MCF 10A (cell line): ENCODE results near the gene POC1B. TPM values are rescaled to one million over a fixed set of nuclear protein-coding genes. Genes with fewer than 3 reads are reported as not detected.
A peak's percentile ranks its signal among the peaks of the same experiment; 100 is the strongest.

Source experiments
- Bru-seq: library from RNA; stranded (reverse); fragments of 400-500 nt; gene quantifications from one replicate; lab custom pipeline; 2021; lab: Mats Ljungman, UMichigan
- BruChase-seq, 2 experiments: library from RNA; stranded (reverse); fragments of 400-500 nt; gene quantifications; one replicate each; lab custom pipeline; 2021; lab: Mats Ljungman, UMichigan
- BruUV-seq: library from RNA; stranded (reverse); fragments of 400-500 nt; replicated peaks from 2 replicates; lab custom pipeline; 2021; lab: Mats Ljungman, UMichigan
- CTCF ChIA-PET: fragments of 300-600 bp; sonication (Branson Sonifier 250); formaldehyde crosslinking; extraction: SDS; loops from one replicate; lab custom pipeline; 2021; ENCODE audit warnings: antibody characterized with exemption, inconsistent platforms; lab: Yijun Ruan, JAX
- POLR2A ChIA-PET: fragments of 300-600, 350-650 bp; sonication (Branson Sonifier 250); formaldehyde crosslinking; extraction: SDS; loops from one replicate; lab custom pipeline; 2020; ENCODE audit warnings: antibody characterized with exemption, inconsistent platforms; lab: Yijun Ruan, JAX
- DNase-seq: peaks from one replicate; pipeline ENCODE4 v3.0.0-alpha.2; 2018; ENCODE audit not compliant: unreplicated experiment
- H3K27ac Mint-ChIP-seq: one replicate; pipeline ENCODE4 v1.8.0; 2022; ENCODE audit warnings: mild to moderate bottlenecking, low read depth, mixed read lengths; ENCODE audit not compliant: unreplicated experiment
- H3K27me3 Mint-ChIP-seq: one replicate; pipeline ENCODE4 v1.8.0; 2022; ENCODE audit warnings: mixed read lengths; ENCODE audit not compliant: insufficient read depth, unreplicated experiment
- H3K36me3 Mint-ChIP-seq: one replicate; pipeline ENCODE4 v1.8.0; 2022; ENCODE audit warnings: mild to moderate bottlenecking, moderate library complexity, mixed read lengths; ENCODE audit not compliant: insufficient read depth, unreplicated experiment
- H3K4me1 Mint-ChIP-seq: one replicate; pipeline ENCODE4 v1.8.0; 2022; ENCODE audit warnings: mixed read lengths; ENCODE audit not compliant: insufficient read depth, unreplicated experiment
- H3K4me3 Mint-ChIP-seq: one replicate; pipeline ENCODE4 v1.8.0; 2022; ENCODE audit warnings: mild to moderate bottlenecking, moderate library complexity, mixed read lengths; ENCODE audit not compliant: unreplicated experiment
- H3K9me3 Mint-ChIP-seq: one replicate; pipeline ENCODE4 v1.8.0; 2022; ENCODE audit warnings: mixed read lengths; ENCODE audit not compliant: unreplicated experiment
- intact Hi-C: fragments of 100-400 bp; cut with micrococcal nuclease; formaldehyde crosslinking; loops from 2 replicates; pipeline ENCODE4 v1.14.1; 2022
- long read RNA-seq: library from polyadenylated mRNA; stranded (forward); transcript quantifications from one replicate; pipeline ENCODE4 v2.0.0, GENCODE V29; 2022
- total RNA-seq: library from RNA; stranded (reverse); gene quantifications from 2 replicates; pipeline ENCODE4 v1.2.3, GENCODE V29; 2022
- TF ChIP-seq, protein P1 (sequence below): fragments of 200-600 bp; IDR thresholded peaks from one replicate; pipeline ENCODE4 v1.8.0; 2022; ENCODE audit warnings: antibody characterized with exemption, mild to moderate bottlenecking; ENCODE audit not compliant: unreplicated experiment

The POC1B gene
- total RNA-seq (13.4 and 14.8 TPM in 2 replicates), Bru-seq, nascent RNA (percentile 66 among the genes with signal in this experiment), BruChase-seq, experiment 1, labeled RNA remaining after a 6-hour chase (percentile 64 among the genes with signal in this experiment), BruChase-seq, experiment 2, labeled RNA remaining after a 2-hour chase (percentile 70 among the genes with signal in this experiment)
- long read RNA-seq, transcript POC1B-201 (12 exons, 3,001 nt) = major isoform, 7 of 28 reads
- long read RNA-seq, partial matches to known transcripts = 2 of 28 reads
- long read RNA-seq, other reads (novel, unspliced or antisense) = 16 of 28 reads

GRCh38 chr12:89525824-89526770, at the start of gene POC1B:
Gene POC1B (minus strand): TSS chr12:89526047. CDS start chr12:89525895, 152 bp downstream.
- peaks cover 29% of the 10 kb centered on the region for H3K4me1 Mint-ChIP-seq

DNA sequence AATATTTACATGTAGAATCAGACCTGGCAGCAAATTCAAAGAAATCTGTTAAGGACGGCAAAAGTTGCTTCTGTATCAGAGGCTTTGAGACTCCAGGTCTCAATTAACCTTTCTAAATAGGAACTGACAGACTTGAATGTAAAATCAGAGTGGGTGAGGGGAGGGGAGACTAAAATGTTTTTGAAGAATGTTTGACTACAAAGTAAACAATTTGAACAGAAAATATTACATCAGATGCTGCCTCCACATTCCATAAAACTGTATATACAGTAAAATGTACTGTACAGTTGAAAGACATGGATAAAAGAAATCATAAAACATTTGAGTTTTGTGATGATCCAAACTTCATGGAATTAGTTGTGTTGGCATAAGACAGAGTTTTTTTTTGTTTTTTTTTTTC, 49.5 kb upstream of the POC1B start:
- intact Hi-C loops = no loop called here
- Mint-ChIP-seq H3K4me3 (no peak overlapping the region), H3K27ac (no peak overlapping the region), H3K27me3 (no peaks in the 10 kb centered on the region), H3K36me3 (peaks cover under 1% of the 10 kb centered on the region), H3K9me3 (no peaks in the 10 kb centered on the region), H3K4me1 (peaks cover 18% of the 10 kb centered on the region)
- DNase-seq = no peak
- ChIA-PET CTCF (interaction anchor here (0.7 kb wide), 1 partner anchor 37 kb away, joined by 3 read pairs; no protein-coding TSS in a partner anchor), POLR2A (no interaction called here)
- BruUV-seq = no TSS peak
- TF ChIP-seq, protein P1, sequence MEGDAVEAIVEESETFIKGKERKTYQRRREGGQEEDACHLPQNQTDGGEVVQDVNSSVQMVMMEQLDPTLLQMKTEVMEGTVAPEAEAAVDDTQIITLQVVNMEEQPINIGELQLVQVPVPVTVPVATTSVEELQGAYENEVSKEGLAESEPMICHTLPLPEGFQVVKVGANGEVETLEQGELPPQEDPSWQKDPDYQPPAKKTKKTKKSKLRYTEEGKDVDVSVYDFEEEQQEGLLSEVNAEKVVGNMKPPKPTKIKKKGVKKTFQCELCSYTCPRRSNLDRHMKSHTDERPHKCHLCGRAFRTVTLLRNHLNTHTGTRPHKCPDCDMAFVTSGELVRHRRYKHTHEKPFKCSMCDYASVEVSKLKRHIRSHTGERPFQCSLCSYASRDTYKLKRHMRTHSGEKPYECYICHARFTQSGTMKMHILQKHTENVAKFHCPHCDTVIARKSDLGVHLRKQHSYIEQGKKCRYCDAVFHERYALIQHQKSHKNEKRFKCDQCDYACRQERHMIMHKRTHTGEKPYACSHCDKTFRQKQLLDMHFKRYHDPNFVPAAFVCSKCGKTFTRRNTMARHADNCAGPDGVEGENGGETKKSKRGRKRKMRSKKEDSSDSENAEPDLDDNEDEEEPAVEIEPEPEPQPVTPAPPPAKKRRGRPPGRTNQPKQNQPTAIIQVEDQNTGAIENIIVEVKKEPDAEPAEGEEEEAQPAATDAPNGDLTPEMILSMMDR = no peak

More at GRCh38 chr12:89525824-89526770, at the start of gene POC1B:
- no peaks in the 10 kb centered on the region for H3K27me3 Mint-ChIP-seq
- TF ChIP-seq, protein P1 = no peak
- H3K36me3 Mint-ChIP-seq = peaks cover 7% of the 10 kb centered on the region
- TSS peak; percentile 29 for BruUV-seq
- POLR2A ChIA-PET = interaction anchor here (0.5 to 3.1 kb wide), 14 partner anchors 13 to 1415 kb away, joined by 3 to 19 read pairs (median 4); partner anchors contain the start of genes DUSP6 and KITLG
- DNase-seq = peak; percentile 78
- H3K4me3 Mint-ChIP-seq = peak within 1 kb of the TSS; percentile 99
- peak within 1 kb of the TSS; percentile 79 for H3K27ac Mint-ChIP-seq
- intact Hi-C loops = loop anchor here (10.0 kb wide), 1 partner anchor 1381 kb away; the partner anchor contains the start of genes CEP290 and TMTC3
- H3K9me3 Mint-ChIP-seq = no peaks in the 10 kb centered on the region
- CTCF ChIA-PET = interaction anchor here (0.6 to 7.9 kb wide), 12 partner anchors 11 to 507 kb away, joined by 3 to 81 read pairs (median 6); no protein-coding TSS in a partner anchor

DNA sequence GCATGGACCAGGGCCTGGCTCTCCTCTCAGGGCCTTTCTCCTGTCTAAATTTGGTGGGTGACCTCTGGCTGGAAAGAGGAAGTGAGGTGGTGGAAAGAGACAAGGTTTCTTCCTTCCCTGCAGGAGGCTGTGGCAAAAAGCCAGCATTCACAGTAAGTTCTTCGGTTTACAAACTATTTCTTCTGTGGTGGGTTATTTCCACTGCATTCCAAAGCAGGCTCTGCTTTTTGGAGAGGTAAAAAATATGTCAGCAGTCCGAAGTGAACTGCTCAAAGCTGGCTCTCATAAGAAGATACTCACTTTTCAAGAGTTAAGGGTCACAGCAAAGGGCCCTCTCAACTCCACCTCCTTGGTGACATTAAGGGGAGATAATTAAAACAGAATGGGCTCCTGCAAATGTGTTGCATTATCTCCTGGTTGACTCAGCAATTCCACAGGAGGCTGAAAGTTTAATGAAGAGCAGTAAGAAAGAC, 48.9 kb upstream of the POC1B start:
- ChIA-PET POLR2A (no interaction called here), CTCF (interaction anchor here (0.6 kb wide), 1 partner anchor 160 kb away, joined by 3 read pairs; no protein-coding TSS in a partner anchor)
- H3K27ac Mint-ChIP-seq = no peak overlapping the region
- BruUV-seq = no TSS peak
- no peaks in the 10 kb centered on the region for H3K9me3 Mint-ChIP-seq
- H3K4me1 Mint-ChIP-seq = peaks cover 24% of the 10 kb centered on the region
- DNase-seq = no peak
- H3K36me3 Mint-ChIP-seq = peaks cover 6% of the 10 kb centered on the region
- intact Hi-C loops = no loop called here
- TF ChIP-seq, protein P1 = no peak
- H3K27me3 Mint-ChIP-seq = no peaks in the 10 kb centered on the region
- no peak overlapping the region for H3K4me3 Mint-ChIP-seq
